A673 (cell line): ENCODE results near the gene CSNK1D. TPM values are rescaled to one million over a fixed set of nuclear protein-coding genes. Genes with fewer than 3 reads are reported as not detected.
"Not testable (repeated sequence)": the region's sequence is repeated elsewhere in the genome, so short reads cannot be mapped to it uniquely, and the experiment has no call there.

Experiments
- BruUV-seq: library from RNA; stranded (reverse); fragments of 400-500 nt; replicated peaks from 2 replicates; lab custom pipeline; 2021; lab: Mats Ljungman, UMichigan
- CTCF ChIA-PET: fragments of 300-600 bp; sonication (Branson Sonifier 250); formaldehyde crosslinking; loops from one replicate; lab custom pipeline; 2022; ENCODE audit warnings: antibody characterized with exemption; lab: Charles Lee
- POLR2A ChIA-PET: fragments of 300-600 bp; sonication (Branson Sonifier 250); formaldehyde crosslinking; loops from one replicate; lab custom pipeline; 2022; ENCODE audit warnings: antibody characterized with exemption; ENCODE audit not compliant: low non-redundant PET; lab: Charles Lee
- DNase-seq: peaks from one replicate; pipeline ENCODE4 v3.0.0-alpha.2; 2015; ENCODE audit warnings: low spot score
- H3K27ac ChIP-seq: fragments of 200-600 bp; sonication (generic); 2 replicates; pipeline ENCODE4 v1.5.1; 2016; ENCODE audit warnings: mixed run types, low read depth, mild to moderate bottlenecking, mixed read lengths, antibody characterized with exemption, low read length; ENCODE audit not compliant: poor library complexity, severe bottlenecking
- H3K27me3 ChIP-seq: fragments of 200-600 bp; sonication (generic); replicated peaks from 2 replicates; pipeline ENCODE4 v1.6.1; 2017; ENCODE audit warnings: mixed run types, low read depth, mild to moderate bottlenecking, mixed read lengths, antibody characterized with exemption, low read length; ENCODE audit not compliant: insufficient read depth, poor library complexity
- H3K36me3 ChIP-seq: fragments of 200-600 bp; sonication (generic); 2 replicates; pipeline ENCODE4 v1.6.1; 2016; ENCODE audit warnings: mixed run types, mild to moderate bottlenecking, mixed read lengths, antibody characterized with exemption, low read length; ENCODE audit not compliant: insufficient read depth, poor library complexity, severe bottlenecking
- H3K4me1 ChIP-seq: fragments of 200-600 bp; sonication (generic); 2 replicates; pipeline ENCODE4 v1.6.1; 2017; ENCODE audit warnings: mixed run types, mild to moderate bottlenecking, mixed read lengths, antibody characterized with exemption, low read length; ENCODE audit not compliant: insufficient read depth, poor library complexity, severe bottlenecking
- H3K4me3 ChIP-seq: fragments of 200-600 bp; sonication (generic); 2 replicates; pipeline ENCODE4 v1.5.1; 2016; ENCODE audit warnings: low read depth, mixed run types, mild to moderate bottlenecking, mixed read lengths, low read length; ENCODE audit not compliant: poor library complexity, severe bottlenecking
- H3K9me3 ChIP-seq: fragments of 200-600 bp; sonication (generic); 2 replicates; pipeline ENCODE4 v1.6.1; 2016; ENCODE audit warnings: mixed run types, low read depth, mild to moderate bottlenecking, mixed read lengths, antibody characterized with exemption, low read length; ENCODE audit not compliant: poor library complexity, severe bottlenecking
- EZH2 ChIP-seq: fragments of 200-600 bp; sonication (generic); IDR thresholded peaks from 2 replicates; pipeline ENCODE4 v1.6.1; 2017; ENCODE audit warnings: borderline replicate concordance, low read depth, mild to moderate bottlenecking, mixed read lengths, antibody characterized with exemption, low read length; ENCODE audit not compliant: poor library complexity, severe bottlenecking
- intact Hi-C: fragments of 100-400 bp; cut with micrococcal nuclease; formaldehyde crosslinking; loops from one replicate; pipeline ENCODE4 v1.10.0; 2022; ENCODE audit not compliant: unreplicated experiment
- total RNA-seq: library from RNA; stranded (reverse); gene quantifications from 2 replicates; pipeline ENCODE4 v1.2.3, GENCODE V29; 2021
- TF ChIP-seq, protein P1 (sequence below): fragments of 300-800, 200-600 bp; sonication (generic); conservative IDR thresholded peaks from 2 replicates; pipeline ENCODE4 v1.5.1; 2017; ENCODE audit warnings: low read depth, mild to moderate bottlenecking, antibody characterized with exemption, low read length, moderate library complexity, mixed read lengths

The CSNK1D gene
- total RNA-seq, 1 experiment from 2014 or later = 150 TPM

DNA sequence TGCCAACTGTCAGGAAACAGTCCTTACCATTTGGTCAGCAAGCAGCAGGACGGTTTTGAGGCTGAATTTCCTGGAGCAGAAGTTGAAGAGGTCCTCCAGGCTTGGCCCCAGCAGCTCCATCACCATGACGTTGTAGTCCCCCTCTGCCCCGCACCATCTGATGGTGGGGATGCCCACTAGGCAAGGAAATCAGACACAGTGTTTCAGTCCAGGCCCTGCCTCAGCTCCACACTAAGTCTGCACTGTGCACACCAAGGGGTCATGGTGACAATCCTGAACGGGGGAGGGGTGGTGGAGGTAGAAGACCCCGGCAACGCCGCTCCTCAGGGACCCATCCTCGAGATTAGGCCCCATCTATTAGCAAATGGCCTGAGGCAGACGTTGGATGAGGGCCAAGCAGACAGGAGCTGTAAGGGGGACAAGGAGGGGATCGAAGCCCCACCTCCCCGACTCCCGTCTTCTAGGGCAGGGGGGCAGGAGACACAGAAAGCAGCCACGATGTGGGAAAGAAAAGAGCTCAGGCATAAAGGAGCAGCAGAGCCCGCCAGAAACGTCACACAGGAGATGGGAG, 18.0 kb downstream of the CSNK1D start:
- Histone ChIP-seq H3K4me1 (no peaks in the 10 kb centered on the region), H3K9me3 (no peaks in the 10 kb centered on the region), H3K27ac (peak overlapping the region; percentile 16), H3K27me3 (no peaks in the 10 kb centered on the region), H3K4me3 (no peak overlapping the region), H3K36me3 (peaks cover 85% of the 10 kb centered on the region)
- intact Hi-C loops = no loop called here
- no TSS peak for BruUV-seq
- no peak for TF ChIP-seq EZH2
- TF ChIP-seq, protein P1, sequence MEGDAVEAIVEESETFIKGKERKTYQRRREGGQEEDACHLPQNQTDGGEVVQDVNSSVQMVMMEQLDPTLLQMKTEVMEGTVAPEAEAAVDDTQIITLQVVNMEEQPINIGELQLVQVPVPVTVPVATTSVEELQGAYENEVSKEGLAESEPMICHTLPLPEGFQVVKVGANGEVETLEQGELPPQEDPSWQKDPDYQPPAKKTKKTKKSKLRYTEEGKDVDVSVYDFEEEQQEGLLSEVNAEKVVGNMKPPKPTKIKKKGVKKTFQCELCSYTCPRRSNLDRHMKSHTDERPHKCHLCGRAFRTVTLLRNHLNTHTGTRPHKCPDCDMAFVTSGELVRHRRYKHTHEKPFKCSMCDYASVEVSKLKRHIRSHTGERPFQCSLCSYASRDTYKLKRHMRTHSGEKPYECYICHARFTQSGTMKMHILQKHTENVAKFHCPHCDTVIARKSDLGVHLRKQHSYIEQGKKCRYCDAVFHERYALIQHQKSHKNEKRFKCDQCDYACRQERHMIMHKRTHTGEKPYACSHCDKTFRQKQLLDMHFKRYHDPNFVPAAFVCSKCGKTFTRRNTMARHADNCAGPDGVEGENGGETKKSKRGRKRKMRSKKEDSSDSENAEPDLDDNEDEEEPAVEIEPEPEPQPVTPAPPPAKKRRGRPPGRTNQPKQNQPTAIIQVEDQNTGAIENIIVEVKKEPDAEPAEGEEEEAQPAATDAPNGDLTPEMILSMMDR = no peak
- DNase-seq = no peak
- CTCF ChIA-PET = no interaction called here
- POLR2A ChIA-PET = interaction anchor here (0.7 kb wide), 1 partner anchor 10 kb away, joined by 3 read pairs; no protein-coding TSS in a partner anchor

DNA sequence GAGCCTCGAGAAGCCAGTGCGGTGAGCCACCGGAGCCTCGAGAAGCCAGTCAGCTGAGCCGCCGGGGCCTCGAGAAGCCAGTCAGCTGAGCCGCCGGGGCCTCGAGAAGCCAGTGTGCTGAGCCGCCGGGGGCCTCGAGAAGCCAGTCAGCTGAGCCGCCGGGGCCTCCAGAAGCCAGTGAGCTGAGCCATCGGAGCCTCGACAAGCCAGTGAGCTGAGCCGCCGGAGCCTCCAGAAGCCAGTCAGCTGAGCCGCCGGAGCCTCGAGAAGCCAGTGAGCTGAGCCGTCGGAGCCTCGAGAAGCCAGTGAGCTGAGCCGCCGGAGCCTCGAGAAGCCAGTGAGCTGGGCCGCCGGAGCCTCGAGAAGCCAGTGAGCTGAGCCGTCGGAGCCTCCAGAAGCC, 18.8 kb downstream of the CSNK1D start:
- peaks cover 91% of the 10 kb centered on the region for H3K36me3 ChIP-seq
- H3K9me3 ChIP-seq, H3K4me1 ChIP-seq, H3K27ac ChIP-seq, H3K27me3 ChIP-seq, DNase-seq, intact Hi-C loops, H3K4me3 ChIP-seq, BruUV-seq, CTCF ChIA-PET: not testable (repeated sequence)
- POLR2A ChIA-PET = interaction anchor here (0.7 kb wide), 2 partner anchors 11 to 321 kb away, joined by 3 read pairs; no protein-coding TSS in a partner anchor

DNA sequence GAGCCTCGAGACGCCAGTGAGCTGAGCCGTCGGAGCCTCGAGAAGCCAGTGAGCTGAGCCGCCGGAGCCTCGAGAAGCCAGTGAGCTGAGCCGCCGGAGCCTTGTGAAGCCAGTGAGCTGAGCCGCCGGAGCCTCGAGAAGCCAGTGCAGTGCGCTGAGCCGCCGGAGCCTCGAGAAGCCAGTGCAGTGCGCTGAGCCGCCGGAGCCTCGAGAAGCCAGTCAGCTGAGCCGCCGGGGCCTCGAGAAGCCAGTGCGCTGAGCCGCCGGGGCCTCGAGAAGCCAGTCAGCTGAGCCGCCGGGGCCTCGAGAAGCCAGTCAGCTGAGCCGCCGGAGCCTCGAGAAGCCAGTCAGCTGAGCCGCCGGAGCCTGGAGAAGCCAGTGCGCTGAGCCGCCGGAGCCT, 19.4 kb downstream of the CSNK1D start:
- H3K4me1 ChIP-seq, H3K4me3 ChIP-seq, intact Hi-C loops, DNase-seq, H3K9me3 ChIP-seq, BruUV-seq, H3K27me3 ChIP-seq, CTCF ChIA-PET, H3K27ac ChIP-seq: not testable (repeated sequence)
- peaks cover 91% of the 10 kb centered on the region for H3K36me3 ChIP-seq
- POLR2A ChIA-PET = interaction anchor here (0.7 kb wide), 1 partner anchor 320 kb away, joined by 3 read pairs; no protein-coding TSS in a partner anchor

DNA sequence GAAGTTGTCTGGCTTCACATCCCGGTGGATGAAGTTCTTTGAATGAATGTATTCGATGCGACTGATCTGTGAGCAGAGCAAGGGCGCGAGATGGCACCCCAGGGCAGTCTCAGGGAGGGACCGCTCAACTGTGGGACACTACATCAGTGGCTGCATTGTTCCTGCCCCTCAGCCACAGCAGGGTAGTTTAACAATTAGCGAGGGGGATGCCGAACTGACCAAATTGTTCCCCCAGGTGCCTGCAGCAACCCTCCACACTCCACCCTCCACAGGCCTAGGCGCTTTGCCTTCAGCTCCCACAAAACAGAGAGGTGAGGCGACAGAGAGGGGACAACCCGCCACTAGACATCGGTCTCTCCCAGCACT, 20.3 kb downstream of the CSNK1D start:
- H3K27ac ChIP-seq = no peak overlapping the region
- H3K4me1 ChIP-seq = peaks cover 15% of the 10 kb centered on the region
- DNase-seq = no peak
- ChIA-PET CTCF (interaction anchor here (0.6 kb wide), 1 partner anchor 12 kb away, joined by 4 read pairs; no protein-coding TSS in a partner anchor), POLR2A (no interaction called here)
- intact Hi-C loops = no loop called here
- H3K4me3 ChIP-seq = no peak overlapping the region
- peaks cover 91% of the 10 kb centered on the region for H3K36me3 ChIP-seq
- no TSS peak for BruUV-seq
- no peaks in the 10 kb centered on the region for H3K27me3 ChIP-seq
- H3K9me3 ChIP-seq = no peaks in the 10 kb centered on the region
- TF ChIP-seq EZH2 = no peak
- TF ChIP-seq, protein P1 = no peak
